ENCODE results near the gene SLIT3.

DNA sequence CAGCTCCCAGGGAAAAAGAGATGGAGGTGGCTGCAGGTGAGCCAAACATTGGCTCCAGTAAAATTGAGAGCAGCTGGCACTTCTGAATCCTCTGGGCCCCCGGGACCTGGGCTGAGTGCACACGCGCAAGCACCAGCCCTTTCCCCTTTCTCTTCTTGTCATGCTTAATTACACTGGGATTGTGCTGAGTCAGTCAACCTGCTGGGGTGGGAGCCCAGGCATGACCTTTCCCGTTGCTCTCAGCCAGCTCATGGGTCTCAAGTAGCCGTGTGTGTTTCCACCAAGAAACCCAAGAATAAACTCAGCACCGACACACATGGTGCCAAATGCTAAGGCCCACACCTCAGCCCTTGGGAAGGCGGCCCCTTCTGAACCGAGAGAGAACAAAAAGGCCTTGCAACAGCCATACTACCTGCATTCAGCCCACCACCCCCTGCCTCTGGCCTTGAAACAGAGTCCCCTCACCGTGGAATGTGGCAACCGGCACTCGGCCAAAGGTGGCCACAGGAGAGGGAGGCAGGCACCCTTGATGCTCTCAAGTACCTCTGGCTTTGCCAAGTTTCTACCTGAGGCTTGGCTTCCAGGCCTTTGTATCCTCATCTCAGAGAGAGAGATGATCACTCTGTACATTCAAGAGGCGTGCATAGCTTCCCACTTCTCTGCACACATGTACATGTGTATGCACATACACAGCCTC, 28.1 kb downstream of the SLIT3 start:
- TF ChIP-seq, protein P1, sequence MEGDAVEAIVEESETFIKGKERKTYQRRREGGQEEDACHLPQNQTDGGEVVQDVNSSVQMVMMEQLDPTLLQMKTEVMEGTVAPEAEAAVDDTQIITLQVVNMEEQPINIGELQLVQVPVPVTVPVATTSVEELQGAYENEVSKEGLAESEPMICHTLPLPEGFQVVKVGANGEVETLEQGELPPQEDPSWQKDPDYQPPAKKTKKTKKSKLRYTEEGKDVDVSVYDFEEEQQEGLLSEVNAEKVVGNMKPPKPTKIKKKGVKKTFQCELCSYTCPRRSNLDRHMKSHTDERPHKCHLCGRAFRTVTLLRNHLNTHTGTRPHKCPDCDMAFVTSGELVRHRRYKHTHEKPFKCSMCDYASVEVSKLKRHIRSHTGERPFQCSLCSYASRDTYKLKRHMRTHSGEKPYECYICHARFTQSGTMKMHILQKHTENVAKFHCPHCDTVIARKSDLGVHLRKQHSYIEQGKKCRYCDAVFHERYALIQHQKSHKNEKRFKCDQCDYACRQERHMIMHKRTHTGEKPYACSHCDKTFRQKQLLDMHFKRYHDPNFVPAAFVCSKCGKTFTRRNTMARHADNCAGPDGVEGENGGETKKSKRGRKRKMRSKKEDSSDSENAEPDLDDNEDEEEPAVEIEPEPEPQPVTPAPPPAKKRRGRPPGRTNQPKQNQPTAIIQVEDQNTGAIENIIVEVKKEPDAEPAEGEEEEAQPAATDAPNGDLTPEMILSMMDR (IDR thresholded peaks at IDR 0.05; ENCODE audit: low read depth, low read length, poor library complexity, severe bottlenecking): no peak
- no peak for TF ChIP-seq EZH2phosphoT487 (IDR thresholded peaks at IDR 0.05; ENCODE audit: borderline replicate concordance, low read length)

Data from DOHH2 (cell line).